GM19238 (cell line): ENCODE data around the gene RSPH10B2.
"Not testable (repeated sequence)": the region's sequence is repeated elsewhere in the genome, so short reads cannot be mapped to it uniquely, and the experiment has no call there.

Experiments
- DNase-seq: peaks from one replicate; pipeline ENCODE4 v3.0.0; 2011; ENCODE audit warnings: low spot score; ENCODE audit not compliant: insufficient read length

Gene RSPH10B2

GRCh38 chr7:6842278-6842921 is 88.5 kb downstream of the RSPH10B2 start:
- DNase-seq: not testable (repeated sequence)

GRCh38 chr7:6843092-6843491 is 89.2 kb downstream of the RSPH10B2 start:
- not testable (repeated sequence) for DNase-seq

GRCh38 chr7:6843654-6844053 is 89.8 kb downstream of the RSPH10B2 start:
- not testable (repeated sequence) for DNase-seq

- DNase-seq: not testable (repeated sequence)
Measured at GRCh38 chr7:6845971-6846449, 92.1 kb downstream of the RSPH10B2 start.

DNA sequence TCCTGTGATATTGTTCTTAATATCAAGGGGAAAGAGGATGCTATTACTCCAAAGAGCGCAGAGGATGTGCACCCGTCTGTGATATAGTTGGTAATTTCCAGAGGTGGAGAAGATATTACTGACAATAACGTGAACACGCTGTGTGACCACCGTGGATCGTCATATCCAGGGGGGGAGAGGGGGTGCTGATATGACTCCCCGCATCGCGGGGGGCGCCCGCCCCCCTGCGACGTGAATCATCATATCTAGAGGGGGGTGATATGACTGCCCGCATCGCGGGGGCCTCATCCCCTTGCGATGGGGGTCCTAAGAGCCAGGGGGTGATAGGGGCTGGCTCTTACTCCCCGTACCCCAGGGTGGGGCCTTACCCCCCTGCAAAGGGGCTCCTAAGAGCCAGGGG is 93.8 kb downstream of the RSPH10B2 start:
- DNase-seq: not testable (repeated sequence)
